ENCODE measurements around the gene UQCC5.

DNA sequence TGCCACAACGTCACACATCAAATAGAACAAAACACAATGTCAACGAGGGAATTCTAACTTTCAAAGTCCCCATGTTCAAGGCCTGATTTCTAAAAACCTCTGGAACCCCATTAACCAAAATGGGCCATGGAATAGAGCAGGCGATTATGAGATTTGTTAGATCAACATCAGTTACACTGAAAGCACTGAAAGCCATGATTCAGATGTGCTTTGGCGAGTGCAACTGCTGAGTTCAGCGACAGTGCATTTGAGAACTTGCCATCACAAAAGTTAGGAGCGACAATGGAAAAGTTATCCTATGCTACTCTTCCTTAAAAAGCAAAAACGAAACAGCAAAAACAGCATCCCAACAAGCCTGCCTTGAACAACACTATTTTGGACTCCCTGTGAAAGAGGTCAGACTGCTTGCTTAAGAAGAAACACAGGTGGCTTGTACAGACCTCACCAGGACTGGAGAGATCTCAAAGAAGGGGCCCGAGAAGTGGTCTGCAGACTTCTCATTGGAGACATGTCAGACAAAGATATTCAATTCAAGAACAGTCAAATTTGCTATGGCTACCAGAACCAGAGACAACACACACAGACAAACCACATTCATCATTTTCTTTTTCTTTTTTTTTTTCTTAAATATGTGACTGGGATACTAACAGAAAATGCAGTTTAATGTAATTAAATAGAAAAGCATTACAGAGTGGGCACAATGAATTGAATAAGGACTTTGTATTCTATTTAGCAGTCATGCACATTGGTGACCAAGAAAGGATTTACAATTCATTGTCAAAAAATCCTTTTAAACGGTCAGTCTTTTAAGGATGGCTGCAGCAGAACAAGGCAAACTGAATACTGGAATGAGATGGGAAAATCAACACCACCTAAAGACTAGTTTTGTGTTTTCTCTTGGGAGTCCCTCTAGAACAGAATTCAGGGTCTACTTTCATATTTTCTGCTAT lies 20.9 kb downstream of the UQCC5 start:
- TF ChIP-seq POLR2A (IDR thresholded peaks at IDR 0.05), result no peak
- TF ChIP-seq, protein P1, sequence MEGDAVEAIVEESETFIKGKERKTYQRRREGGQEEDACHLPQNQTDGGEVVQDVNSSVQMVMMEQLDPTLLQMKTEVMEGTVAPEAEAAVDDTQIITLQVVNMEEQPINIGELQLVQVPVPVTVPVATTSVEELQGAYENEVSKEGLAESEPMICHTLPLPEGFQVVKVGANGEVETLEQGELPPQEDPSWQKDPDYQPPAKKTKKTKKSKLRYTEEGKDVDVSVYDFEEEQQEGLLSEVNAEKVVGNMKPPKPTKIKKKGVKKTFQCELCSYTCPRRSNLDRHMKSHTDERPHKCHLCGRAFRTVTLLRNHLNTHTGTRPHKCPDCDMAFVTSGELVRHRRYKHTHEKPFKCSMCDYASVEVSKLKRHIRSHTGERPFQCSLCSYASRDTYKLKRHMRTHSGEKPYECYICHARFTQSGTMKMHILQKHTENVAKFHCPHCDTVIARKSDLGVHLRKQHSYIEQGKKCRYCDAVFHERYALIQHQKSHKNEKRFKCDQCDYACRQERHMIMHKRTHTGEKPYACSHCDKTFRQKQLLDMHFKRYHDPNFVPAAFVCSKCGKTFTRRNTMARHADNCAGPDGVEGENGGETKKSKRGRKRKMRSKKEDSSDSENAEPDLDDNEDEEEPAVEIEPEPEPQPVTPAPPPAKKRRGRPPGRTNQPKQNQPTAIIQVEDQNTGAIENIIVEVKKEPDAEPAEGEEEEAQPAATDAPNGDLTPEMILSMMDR (IDR thresholded peaks at IDR 0.05), result no peak
